Natural killer cell (primary cell): ENCODE measurements around the gene RAD51B. TPM values are rescaled to one million over a fixed set of nuclear protein-coding genes. Genes with fewer than 3 reads are reported as not detected.

Experiments
- ATAC-seq, 3 donors: fragments of 150-1000 bp in 2 of 3; fragments of 200-7000 bp in 1 of 3; cut with Tn5 transposase; 1 replicate in 1 of 3; 2 replicates in 2 of 3; pipeline ENCODE4 v1.10.0; 2021; ENCODE audit warnings: mild to moderate bottlenecking in 2 of 3, moderate library complexity in 2 of 3
- DNase-seq, 2 donors: peaks; one replicate each; pipeline versions ENCODE4 v3.0.0 to v3.0.0-alpha.2; 2013 to 2021; ENCODE audit warnings: mixed read lengths in 1 of 2
- H3K27ac ChIP-seq: one replicate; pipeline ENCODE4 v1.5.1; 2013; ENCODE audit warnings: mild to moderate bottlenecking, low read length
- H3K27me3 ChIP-seq: one replicate; pipeline ENCODE4 v1.6.1; 2013; ENCODE audit warnings: low read length; ENCODE audit not compliant: control insufficient read depth, insufficient read depth
- H3K36me3 ChIP-seq: one replicate; pipeline ENCODE4 v1.6.1; 2013; ENCODE audit warnings: low read length; ENCODE audit not compliant: control insufficient read depth, insufficient read depth
- H3K4me1 ChIP-seq: one replicate; pipeline ENCODE4 v1.6.1; 2013; ENCODE audit warnings: low read length; ENCODE audit not compliant: control insufficient read depth, insufficient read depth
- H3K4me3 ChIP-seq: one replicate; pipeline ENCODE4 v1.5.1; 2013; ENCODE audit warnings: low read length
- H3K9me3 ChIP-seq: one replicate; pipeline ENCODE4 v1.6.1; 2013; ENCODE audit warnings: low read length; ENCODE audit not compliant: control insufficient read depth, insufficient read depth
- H3K27ac Mint-ChIP-seq, 2 donors: one replicate each; pipeline ENCODE4 v1.8.0; 2022; ENCODE audit warnings: mild to moderate bottlenecking in 2 of 2, mixed read lengths in 2 of 2, moderate library complexity in 1 of 2
- H3K27me3 Mint-ChIP-seq, 2 donors: one replicate each; pipeline ENCODE4 v1.8.0; 2022; ENCODE audit warnings: low read depth in 2 of 2, mixed read lengths in 2 of 2
- H3K36me3 Mint-ChIP-seq: one replicate; pipeline ENCODE4 v1.8.0; 2022; ENCODE audit warnings: mixed read lengths
- H3K4me1 Mint-ChIP-seq, 2 donors: one replicate each; pipeline ENCODE4 v1.8.0; 2022; ENCODE audit warnings: mixed read lengths in 2 of 2
- H3K4me3 Mint-ChIP-seq: one replicate; pipeline ENCODE4 v1.8.0; 2022; ENCODE audit warnings: mild to moderate bottlenecking, moderate library complexity, mixed read lengths
- H3K9me3 Mint-ChIP-seq, 2 donors: one replicate each; pipeline ENCODE4 v1.8.0; 2022; ENCODE audit warnings: mixed read lengths in 2 of 2
- WGBS: methylation state at CpG from one replicate; pipeline ENCODE4 v1.1.7; 2013; ENCODE audit warnings: missing lambda C conversion rate; ENCODE audit not compliant: insufficient coverage; 5-methylcytosine and 5-hydroxymethylcytosine counted together
- intact Hi-C: fragments of 100-400 bp; cut with micrococcal nuclease; formaldehyde crosslinking; loops from one replicate; pipeline ENCODE4 v1.14.2; 2022
- total RNA-seq, 4 donors: library from RNA; stranded (reverse); fragments of 120-200 nt in 1 of 4; gene quantifications; one replicate each; pipeline versions ENCODE4 v1.2.3 to v1.2.4, GENCODE V29; 2013 to 2022
- TF ChIP-seq, protein P1 (sequence below): fragments of 200-600 bp; IDR thresholded peaks from one replicate; pipeline ENCODE4 v1.8.0; 2022; ENCODE audit warnings: antibody characterized with exemption

RAD51B gene
- total RNA-seq, 3 donors from 2014 or later (not counting 1 experiment from before 2014, with no cell fraction given), result 28.1 to 37.6 (median 28.6) TPM

DNA sequence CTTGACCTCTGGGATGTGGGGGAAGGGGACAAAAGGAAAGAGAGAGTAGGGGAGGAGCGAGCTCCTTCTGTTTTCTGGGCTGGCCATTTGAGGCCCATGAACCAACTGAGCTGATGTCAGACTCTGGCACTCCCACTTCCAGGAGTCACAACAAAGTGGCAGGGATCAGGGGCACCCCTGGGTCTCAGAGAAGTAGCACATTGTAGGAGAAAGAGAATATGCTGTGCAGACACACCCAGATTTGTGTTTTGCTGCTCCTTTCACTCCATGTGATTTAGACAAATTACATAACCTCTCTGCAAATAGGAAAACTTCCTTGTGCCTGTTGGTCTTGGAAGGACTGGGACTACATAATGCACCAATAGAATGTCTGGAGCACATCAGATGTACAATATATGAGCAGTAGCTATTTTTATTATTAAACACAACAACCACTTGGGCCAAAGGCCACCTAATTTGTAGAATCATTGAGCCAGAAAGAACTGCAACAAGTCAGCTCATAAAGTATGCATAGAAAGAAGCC lies 707.8 kb downstream of the RAD51B start:
- Mint-ChIP-seq H3K36me3 (peaks cover 15% of the 10 kb centered on the region), H3K4me3 (no peak overlapping the region), H3K4me1 (no peaks in the 10 kb centered on the region), H3K27ac (no peak overlapping the region), H3K9me3 (peaks cover 3 to 8% of the 10 kb centered on the region in 2 donors), H3K27me3 (no peaks in the 10 kb centered on the region)
- H3K4me3 ChIP-seq, result no peak overlapping the region
- H3K4me1 ChIP-seq, result no peaks in the 10 kb centered on the region
- intact Hi-C loops, result no loop called here
- WGBS, result 100% methylated on average over 1 of the region's 1 CpG
- H3K36me3 ChIP-seq, result no peaks in the 10 kb centered on the region
- TF ChIP-seq, protein P1, sequence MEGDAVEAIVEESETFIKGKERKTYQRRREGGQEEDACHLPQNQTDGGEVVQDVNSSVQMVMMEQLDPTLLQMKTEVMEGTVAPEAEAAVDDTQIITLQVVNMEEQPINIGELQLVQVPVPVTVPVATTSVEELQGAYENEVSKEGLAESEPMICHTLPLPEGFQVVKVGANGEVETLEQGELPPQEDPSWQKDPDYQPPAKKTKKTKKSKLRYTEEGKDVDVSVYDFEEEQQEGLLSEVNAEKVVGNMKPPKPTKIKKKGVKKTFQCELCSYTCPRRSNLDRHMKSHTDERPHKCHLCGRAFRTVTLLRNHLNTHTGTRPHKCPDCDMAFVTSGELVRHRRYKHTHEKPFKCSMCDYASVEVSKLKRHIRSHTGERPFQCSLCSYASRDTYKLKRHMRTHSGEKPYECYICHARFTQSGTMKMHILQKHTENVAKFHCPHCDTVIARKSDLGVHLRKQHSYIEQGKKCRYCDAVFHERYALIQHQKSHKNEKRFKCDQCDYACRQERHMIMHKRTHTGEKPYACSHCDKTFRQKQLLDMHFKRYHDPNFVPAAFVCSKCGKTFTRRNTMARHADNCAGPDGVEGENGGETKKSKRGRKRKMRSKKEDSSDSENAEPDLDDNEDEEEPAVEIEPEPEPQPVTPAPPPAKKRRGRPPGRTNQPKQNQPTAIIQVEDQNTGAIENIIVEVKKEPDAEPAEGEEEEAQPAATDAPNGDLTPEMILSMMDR, result no peak
- DNase-seq (no peak), ATAC-seq (no peak)
- peaks cover 14% of the 10 kb centered on the region for H3K9me3 ChIP-seq
- no peaks in the 10 kb centered on the region for H3K27me3 ChIP-seq
- H3K27ac ChIP-seq, result no peak overlapping the region

DNA sequence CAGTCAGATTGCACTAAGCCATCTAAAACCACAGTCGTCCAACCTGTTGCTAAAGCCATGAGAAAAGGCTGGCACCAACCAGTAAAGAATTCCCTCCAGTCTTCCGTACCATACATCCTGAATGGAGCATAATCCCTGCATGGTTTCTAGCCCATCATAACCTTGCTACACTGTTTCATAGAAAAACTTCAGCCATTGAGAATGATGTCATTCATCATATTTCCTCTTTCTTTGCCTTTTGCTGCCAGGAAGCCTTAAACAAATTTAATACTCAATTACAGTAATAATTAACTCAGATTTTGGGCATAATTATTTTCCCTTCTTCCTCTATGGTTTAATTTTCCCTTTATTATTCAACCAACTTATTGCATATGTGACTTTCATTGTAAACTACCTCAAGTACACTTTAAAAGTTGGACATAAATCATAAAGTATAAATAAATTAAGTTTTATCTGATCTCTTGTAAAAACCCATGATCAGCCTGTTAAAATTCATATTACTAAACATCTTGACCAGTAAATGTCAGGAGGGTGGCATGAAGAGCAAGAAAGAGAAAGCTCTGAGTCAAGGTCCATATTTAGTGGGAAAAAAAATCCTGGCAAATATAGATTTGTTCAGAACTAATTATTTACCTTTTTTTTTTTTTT lies 708.6 kb downstream of the RAD51B start:
- H3K27me3 ChIP-seq, result no peaks in the 10 kb centered on the region
- Mint-ChIP-seq H3K27me3 (no peaks in the 10 kb centered on the region), H3K4me3 (no peak overlapping the region), H3K27ac (no peak overlapping the region), H3K4me1 (no peaks in the 10 kb centered on the region), H3K9me3 (peaks cover 3 to 8% of the 10 kb centered on the region in 2 donors), H3K36me3 (peaks cover 15% of the 10 kb centered on the region)
- no peak for DNase-seq
- WGBS, result 93% methylated on average over 2 of the region's 2 CpGs
- TF ChIP-seq, protein P1, result no peak
- no peak for ATAC-seq
- no peak overlapping the region for H3K27ac ChIP-seq
- H3K36me3 ChIP-seq, result no peaks in the 10 kb centered on the region
- H3K9me3 ChIP-seq, result peaks cover 14% of the 10 kb centered on the region
- intact Hi-C loops, result no loop called here
- no peak overlapping the region for H3K4me3 ChIP-seq
- no peaks in the 10 kb centered on the region for H3K4me1 ChIP-seq

DNA sequence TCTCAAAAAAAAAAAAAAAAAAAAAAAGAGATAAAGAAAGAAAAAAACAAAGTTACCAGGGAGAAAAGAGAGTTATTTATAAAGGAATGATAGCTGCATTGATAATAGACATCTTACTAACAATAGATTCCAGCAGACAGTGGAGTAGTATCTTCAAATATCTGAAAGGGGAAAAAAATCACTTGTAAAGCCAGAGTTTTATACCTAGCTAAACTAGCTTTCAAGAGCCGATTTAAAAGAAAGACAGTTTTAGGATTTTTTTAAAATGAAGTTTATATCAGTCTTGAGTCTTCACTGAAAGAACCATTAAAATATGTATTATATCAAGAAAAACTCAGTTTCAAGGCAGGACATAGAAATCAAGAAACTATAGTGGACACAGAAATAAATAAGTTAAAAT lies 710.9 kb downstream of the RAD51B start:
- H3K27ac ChIP-seq, result no peak overlapping the region
- H3K27me3 Mint-ChIP-seq, result no peaks in the 10 kb centered on the region
- H3K27me3 ChIP-seq, result no peaks in the 10 kb centered on the region
- H3K9me3 ChIP-seq, result peaks cover 14% of the 10 kb centered on the region
- H3K4me3 ChIP-seq, result no peak overlapping the region
- no peaks in the 10 kb centered on the region for H3K36me3 ChIP-seq
- H3K9me3 Mint-ChIP-seq, result peaks cover 3 to 8% of the 10 kb centered on the region in 2 donors
- H3K27ac Mint-ChIP-seq, result no peak overlapping the region
- intact Hi-C loops, result no loop called here
- H3K4me3 Mint-ChIP-seq, result no peak overlapping the region
- ATAC-seq (no peak), DNase-seq (no peak)
- H3K4me1 ChIP-seq, result no peaks in the 10 kb centered on the region
- peaks cover 15% of the 10 kb centered on the region for H3K36me3 Mint-ChIP-seq
- H3K4me1 Mint-ChIP-seq, result peaks cover 0 to 7% of the 10 kb centered on the region in 2 donors
- TF ChIP-seq, protein P1, result no peak
- no CpG with 5 or more reads among the region's 1 CpG for WGBS

DNA sequence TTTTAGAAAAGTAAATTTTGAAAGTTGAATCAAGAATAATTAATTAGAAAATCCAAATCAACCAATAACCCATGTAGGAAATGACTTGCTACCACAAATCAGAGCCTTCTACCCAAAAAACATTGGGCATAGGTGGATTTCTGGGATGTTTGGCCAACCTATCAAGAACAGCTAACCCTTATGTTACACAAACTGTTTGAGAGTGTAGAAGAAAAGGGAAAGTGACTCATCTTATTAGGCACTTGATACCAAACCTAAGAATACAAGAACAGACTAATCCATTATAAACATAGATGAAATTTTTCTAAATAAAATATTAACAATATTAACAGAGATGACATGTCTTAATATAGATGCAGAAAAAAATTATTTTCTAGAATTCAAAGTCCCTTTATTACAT lies 712.9 kb downstream of the RAD51B start:
- peaks cover 14% of the 10 kb centered on the region for H3K9me3 ChIP-seq
- intact Hi-C loops, result no loop called here
- H3K4me3 Mint-ChIP-seq, result no peak overlapping the region
- no peak for ATAC-seq
- no peak overlapping the region for H3K27ac Mint-ChIP-seq
- no peaks in the 10 kb centered on the region for H3K27me3 Mint-ChIP-seq
- H3K27ac ChIP-seq, result no peak overlapping the region
- H3K9me3 Mint-ChIP-seq, result peaks cover 3 to 8% of the 10 kb centered on the region in 2 donors
- no peaks in the 10 kb centered on the region for H3K4me1 ChIP-seq
- no peaks in the 10 kb centered on the region for H3K36me3 ChIP-seq
- peaks cover 15% of the 10 kb centered on the region for H3K36me3 Mint-ChIP-seq
- no peak for DNase-seq
- H3K4me1 Mint-ChIP-seq, result peaks cover 0 to 7% of the 10 kb centered on the region in 2 donors
- TF ChIP-seq, protein P1, result no peak
- H3K4me3 ChIP-seq, result no peak overlapping the region
- no peaks in the 10 kb centered on the region for H3K27me3 ChIP-seq
